Neural progenitor cell (in vitro differentiated cells): ENCODE results near the gene CACNG8.

Experiments used
- EZH2phosphoT487 ChIP-seq: fragments of 200-600 bp; sonication (generic); IDR thresholded peaks from 2 replicates; pipeline ENCODE4 v1.6.1; 2017; ENCODE audit warnings: antibody characterized with exemption
- TF ChIP-seq, protein P1 (sequence below): fragments of 200-600 bp; sonication (generic); IDR thresholded peaks from 2 replicates; pipeline ENCODE4 v1.5.1; 2017; ENCODE audit warnings: antibody characterized with exemption, mild to moderate bottlenecking

DNA sequence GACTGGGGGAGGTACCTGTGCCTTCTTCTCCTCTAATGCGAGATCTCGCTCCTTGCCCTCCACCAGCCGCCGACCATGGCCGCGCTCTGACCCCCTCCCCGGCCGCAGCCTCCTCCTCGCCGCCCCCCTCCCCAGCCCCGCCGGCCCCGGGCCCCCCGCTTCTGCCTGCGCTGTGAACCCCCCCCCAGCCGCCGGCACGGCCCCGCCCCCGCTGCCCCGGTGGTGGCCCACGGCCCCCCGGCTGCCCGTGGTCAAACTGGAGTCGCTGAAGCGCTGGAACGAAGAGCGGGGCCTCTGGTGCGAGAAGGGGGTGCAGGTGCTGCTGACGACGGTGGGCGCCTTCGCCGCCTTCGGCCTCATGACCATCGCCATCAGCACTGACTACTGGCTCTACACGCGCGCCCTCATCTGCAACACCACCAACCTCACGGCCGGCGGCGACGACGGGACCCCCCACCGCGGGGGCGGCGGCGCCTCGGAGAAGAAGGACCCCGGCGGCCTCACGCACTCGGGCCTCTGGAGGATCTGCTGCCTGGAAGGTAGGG, at the start of gene CACNG8:
- TF ChIP-seq, protein P1, sequence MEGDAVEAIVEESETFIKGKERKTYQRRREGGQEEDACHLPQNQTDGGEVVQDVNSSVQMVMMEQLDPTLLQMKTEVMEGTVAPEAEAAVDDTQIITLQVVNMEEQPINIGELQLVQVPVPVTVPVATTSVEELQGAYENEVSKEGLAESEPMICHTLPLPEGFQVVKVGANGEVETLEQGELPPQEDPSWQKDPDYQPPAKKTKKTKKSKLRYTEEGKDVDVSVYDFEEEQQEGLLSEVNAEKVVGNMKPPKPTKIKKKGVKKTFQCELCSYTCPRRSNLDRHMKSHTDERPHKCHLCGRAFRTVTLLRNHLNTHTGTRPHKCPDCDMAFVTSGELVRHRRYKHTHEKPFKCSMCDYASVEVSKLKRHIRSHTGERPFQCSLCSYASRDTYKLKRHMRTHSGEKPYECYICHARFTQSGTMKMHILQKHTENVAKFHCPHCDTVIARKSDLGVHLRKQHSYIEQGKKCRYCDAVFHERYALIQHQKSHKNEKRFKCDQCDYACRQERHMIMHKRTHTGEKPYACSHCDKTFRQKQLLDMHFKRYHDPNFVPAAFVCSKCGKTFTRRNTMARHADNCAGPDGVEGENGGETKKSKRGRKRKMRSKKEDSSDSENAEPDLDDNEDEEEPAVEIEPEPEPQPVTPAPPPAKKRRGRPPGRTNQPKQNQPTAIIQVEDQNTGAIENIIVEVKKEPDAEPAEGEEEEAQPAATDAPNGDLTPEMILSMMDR: no peak
- no peak for TF ChIP-seq EZH2phosphoT487
